GM12891 (cell line): ENCODE data around the gene NDST4.
"Not testable (repeated sequence)": the region's sequence is repeated elsewhere in the genome, so short reads cannot be mapped to it uniquely, and the experiment has no call there.

Experiments used
- DNase-seq: peaks from one replicate; pipeline ENCODE4 v3.0.0; 2011; ENCODE audit warnings: low spot score; ENCODE audit not compliant: insufficient read length
- FAIRE-seq: peaks from 2 replicates; lab custom pipeline; 2011; peaks lifted over from hg19 to GRCh38; lab: Jason Lieb, UNC
- PAX5 ChIP-seq: IDR thresholded peaks from 2 replicates; pipeline ENCODE4 v1.6.1; 2011; ENCODE audit warnings: low read length, moderate library complexity, mild to moderate bottlenecking; ENCODE audit not compliant: insufficient read depth, severe bottlenecking
- POLR2A ChIP-seq: IDR thresholded peaks from 2 replicates; pipeline ENCODE4 v1.6.1; 2011; ENCODE audit warnings: low read depth, low read length, control low read depth
- POLR2AphosphoS5 ChIP-seq: IDR thresholded peaks from 2 replicates; pipeline ENCODE4 v1.6.1; 2011; ENCODE audit warnings: low read depth, low read length, control low read depth
- POU2F2 ChIP-seq: IDR thresholded peaks from 2 replicates; pipeline ENCODE4 v1.6.1; 2011; ENCODE audit warnings: low read depth, mild to moderate bottlenecking, control low read depth, low read length, moderate library complexity
- SPI1 ChIP-seq: IDR thresholded peaks from 2 replicates; pipeline ENCODE4 v1.6.1; 2011; ENCODE audit warnings: low read depth, low read length, control low read depth
- TAF1 ChIP-seq: IDR thresholded peaks from 2 replicates; pipeline ENCODE4 v1.6.1; 2011; ENCODE audit warnings: low read depth, low read length, control low read depth

Gene NDST4

GRCh38 chr4:114980932-114981708, 132.3 kb downstream of the NDST4 start:
- FAIRE-seq: no peak
- TF ChIP-seq POLR2AphosphoS5 (no peak), TAF1 (no peak), PAX5 (no peak), POLR2A (no peak), SPI1 (no peak), POU2F2 (no peak)
- DNase-seq: no peak

GRCh38 chr4:114980399-114980798, 133.0 kb downstream of the NDST4 start:
- FAIRE-seq, DNase-seq: not testable (repeated sequence)

- FAIRE-seq (no peak), DNase-seq (no peak)
- TF ChIP-seq POLR2AphosphoS5: no peak
- no peak for TF ChIP-seq TAF1
- no peak for TF ChIP-seq PAX5
- TF ChIP-seq SPI1: no peak
- TF ChIP-seq POLR2A: no peak
- TF ChIP-seq POU2F2: no peak
Observed at GRCh38 chr4:114976901-114977300, 136.5 kb downstream of the NDST4 start.

GRCh38 chr4:114964026-114964425, 149.4 kb downstream of the NDST4 start:
- TF ChIP-seq SPI1 (no peak), POLR2AphosphoS5 (no peak), POLR2A (no peak), PAX5 (no peak), POU2F2 (no peak), TAF1 (no peak)
- FAIRE-seq (no peak), DNase-seq (no peak)

- TF ChIP-seq SPI1 (no peak), POLR2AphosphoS5 (no peak), POLR2A (no peak), TAF1 (no peak), PAX5 (no peak), POU2F2 (no peak)
- FAIRE-seq (no peak), DNase-seq (no peak)
Observed at GRCh38 chr4:114945616-114946015, 167.8 kb downstream of the NDST4 start.

GRCh38 chr4:114941503-114941902, 171.9 kb downstream of the NDST4 start:
- no peak for TF ChIP-seq POLR2A
- DNase-seq (no peak), FAIRE-seq (no peak)

- no peak for FAIRE-seq
Observed at GRCh38 chr4:114927881-114928280, 185.5 kb downstream of the NDST4 start.

GRCh38 chr4:114926583-114926982, 186.8 kb downstream of the NDST4 start:
- DNase-seq: no peak
- TF ChIP-seq POU2F2 (no peak), PAX5 (no peak), SPI1 (no peak)
- no peak for FAIRE-seq

More at GRCh38 chr4:114927881-114928280, 185.5 kb downstream of the NDST4 start:
- TF ChIP-seq TAF1: no peak
- DNase-seq: no peak

- FAIRE-seq (no peak), DNase-seq (no peak)
- no peak for TF ChIP-seq TAF1
- no peak for TF ChIP-seq SPI1
- no peak for TF ChIP-seq POLR2AphosphoS5
- TF ChIP-seq POLR2A: no peak
- no peak for TF ChIP-seq POU2F2
- no peak for TF ChIP-seq PAX5
Observed at GRCh38 chr4:114924311-114924710, 189.1 kb downstream of the NDST4 start.

- TF ChIP-seq TAF1 (no peak), SPI1 (no peak), POU2F2 (no peak), PAX5 (no peak), POLR2AphosphoS5 (no peak), POLR2A (no peak)
- DNase-seq (no peak), FAIRE-seq (no peak)
Observed at GRCh38 chr4:114922592-114922933, 190.9 kb downstream of the NDST4 start.
